ENCODE data around the gene MRPL4. TPM values are rescaled to one million over a fixed set of nuclear protein-coding genes. Genes with fewer than 3 reads are reported as not detected.

Gene MRPL4
- total RNA-seq, 4 donors from 2014 or later, result 45.8 to 86.0 (median 51.9) TPM

GRCh38 chr19:10293637-10294367 is 41.8 kb downstream of the MRPL4 start:
- ATAC-seq, result no peak
- Histone ChIP-seq H3K27me3 (peaks cover 100% of the 10 kb centered on the region), H3K27ac (no peak overlapping the region), H3K4me3 (no peak overlapping the region), H3K4me1 (peaks cover 0 to 77% (median 48%) of the 10 kb centered on the region in 3 donors), H3K9me3 (no peaks in the 10 kb centered on the region), H3K36me3 (no peaks in the 10 kb centered on the region)
- WGBS, 2 donors (ENCODE audit: low coverage in 1 of 2), result 13% methylated on average over 3 of the region's 49 CpGs; no CpG with 5 or more reads in 1 of the 2 donors
- TF ChIP-seq, protein P1, sequence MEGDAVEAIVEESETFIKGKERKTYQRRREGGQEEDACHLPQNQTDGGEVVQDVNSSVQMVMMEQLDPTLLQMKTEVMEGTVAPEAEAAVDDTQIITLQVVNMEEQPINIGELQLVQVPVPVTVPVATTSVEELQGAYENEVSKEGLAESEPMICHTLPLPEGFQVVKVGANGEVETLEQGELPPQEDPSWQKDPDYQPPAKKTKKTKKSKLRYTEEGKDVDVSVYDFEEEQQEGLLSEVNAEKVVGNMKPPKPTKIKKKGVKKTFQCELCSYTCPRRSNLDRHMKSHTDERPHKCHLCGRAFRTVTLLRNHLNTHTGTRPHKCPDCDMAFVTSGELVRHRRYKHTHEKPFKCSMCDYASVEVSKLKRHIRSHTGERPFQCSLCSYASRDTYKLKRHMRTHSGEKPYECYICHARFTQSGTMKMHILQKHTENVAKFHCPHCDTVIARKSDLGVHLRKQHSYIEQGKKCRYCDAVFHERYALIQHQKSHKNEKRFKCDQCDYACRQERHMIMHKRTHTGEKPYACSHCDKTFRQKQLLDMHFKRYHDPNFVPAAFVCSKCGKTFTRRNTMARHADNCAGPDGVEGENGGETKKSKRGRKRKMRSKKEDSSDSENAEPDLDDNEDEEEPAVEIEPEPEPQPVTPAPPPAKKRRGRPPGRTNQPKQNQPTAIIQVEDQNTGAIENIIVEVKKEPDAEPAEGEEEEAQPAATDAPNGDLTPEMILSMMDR (IDR thresholded peaks at IDR 0.05), result no peak
- TF ChIP-seq EP300 (IDR thresholded peaks at IDR 0.05) (no peak), POLR2AphosphoS5 (IDR thresholded peaks at IDR 0.05) (no peak), POLR2A (IDR thresholded peaks at IDR 0.05) (no peak)

- no peak for TF ChIP-seq EP300 (IDR thresholded peaks at IDR 0.05)
- TF ChIP-seq, protein P1 (IDR thresholded peaks at IDR 0.05), result no peak
- no peak for TF ChIP-seq POLR2AphosphoS5 (IDR thresholded peaks at IDR 0.05)
- TF ChIP-seq POLR2A (IDR thresholded peaks at IDR 0.05), result no peak
- no peak for ATAC-seq
- H3K9me3 ChIP-seq, result no peaks in the 10 kb centered on the region
- H3K4me1 ChIP-seq, result peaks cover 0 to 72% (median 42%) of the 10 kb centered on the region in 3 donors
- H3K27ac ChIP-seq, result no peak overlapping the region
- no peaks in the 10 kb centered on the region for H3K36me3 ChIP-seq
- H3K4me3 ChIP-seq, result no peak overlapping the region
- peaks cover 99% of the 10 kb centered on the region for H3K27me3 ChIP-seq
- WGBS, 2 donors (ENCODE audit: low coverage in 1 of 2), result 0% methylated on average over 2 of the region's 25 CpGs; no CpG with 5 or more reads in 1 of the 2 donors
These were observed 42.3 kb downstream of the MRPL4 start for GRCh38 chr19:10294368-10294697.

DNA sequence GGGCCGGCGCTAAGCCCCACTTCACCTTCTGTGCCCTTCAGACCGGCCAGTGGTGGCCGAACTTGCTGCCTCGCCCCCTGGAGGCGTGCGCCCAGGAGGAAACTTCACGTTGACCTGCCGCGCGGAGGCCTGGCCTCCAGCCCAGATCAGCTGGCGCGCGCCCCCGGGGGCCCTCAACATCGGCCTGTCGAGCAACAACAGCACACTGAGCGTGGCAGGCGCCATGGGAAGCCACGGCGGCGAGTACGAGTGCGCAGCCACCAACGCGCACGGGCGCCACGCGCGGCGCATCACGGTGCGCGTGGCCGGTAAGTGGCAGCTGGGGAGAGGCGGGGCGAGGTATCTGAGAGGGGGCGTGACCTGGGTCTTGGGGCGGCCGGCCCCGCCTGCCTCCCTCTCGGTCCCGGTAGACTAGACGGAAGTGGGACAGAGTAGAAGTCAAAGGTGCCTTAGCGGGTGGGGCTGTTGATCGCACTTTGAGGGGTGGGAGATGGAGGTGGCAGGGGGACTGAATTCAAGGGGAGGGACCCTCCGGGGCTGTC is 43.4 kb downstream of the MRPL4 start:
- peak overlapping the region in 1 of 2 donors; percentile 32 for H3K4me3 ChIP-seq
- H3K27ac ChIP-seq, result no peak overlapping the region
- H3K27me3 ChIP-seq, result peaks cover 99% of the 10 kb centered on the region
- TF ChIP-seq POLR2A (IDR thresholded peaks at IDR 0.05) (no peak), EP300 (IDR thresholded peaks at IDR 0.05) (no peak), POLR2AphosphoS5 (IDR thresholded peaks at IDR 0.05) (no peak)
- TF ChIP-seq, protein P1 (IDR thresholded peaks at IDR 0.05), result no peak
- WGBS, 2 donors (ENCODE audit: low coverage in 1 of 2), result 0% methylated on average over 1 to 6 of the region's 48 CpGs
- no peaks in the 10 kb centered on the region for H3K9me3 ChIP-seq
- H3K36me3 ChIP-seq, result no peaks in the 10 kb centered on the region
- ATAC-seq, result no peak
- peaks cover 0 to 61% (median 32%) of the 10 kb centered on the region in 3 donors for H3K4me1 ChIP-seq

DNA sequence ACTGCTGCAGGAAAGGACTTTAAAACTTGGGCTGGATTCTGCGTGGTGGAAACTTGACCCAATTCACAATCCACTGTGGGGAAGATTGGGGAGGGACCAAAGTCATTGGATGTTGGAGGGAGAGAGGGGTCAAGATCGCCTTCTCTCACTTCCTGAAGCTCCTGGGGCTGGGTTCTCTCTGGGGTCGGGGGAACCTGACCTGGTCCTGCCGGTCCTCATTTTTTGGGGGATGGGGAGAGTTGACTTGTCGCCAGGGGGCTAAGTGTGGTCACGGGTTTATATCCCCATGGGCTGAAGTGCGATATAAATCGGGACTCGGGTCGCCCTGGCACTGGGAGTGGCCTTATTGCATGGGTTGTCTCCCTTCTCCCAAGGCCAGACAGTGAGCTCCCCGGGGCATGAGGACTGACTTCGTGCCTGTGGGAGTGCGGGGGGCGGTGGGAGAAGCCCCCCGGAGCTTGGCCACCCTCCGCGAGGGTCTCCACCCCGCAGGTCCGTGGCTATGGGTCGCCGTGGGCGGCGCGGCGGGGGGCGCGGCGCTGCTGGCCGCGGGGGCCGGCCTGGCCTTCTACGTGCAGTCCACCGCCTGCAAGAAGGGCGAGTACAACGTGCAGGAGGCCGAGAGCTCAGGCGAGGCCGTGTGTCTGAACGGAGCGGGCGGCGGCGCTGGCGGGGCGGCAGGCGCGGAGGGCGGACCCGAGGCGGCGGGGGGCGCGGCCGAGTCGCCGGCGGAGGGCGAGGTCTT is 44.0 kb downstream of the MRPL4 start:
- H3K27ac ChIP-seq, result no peak overlapping the region
- ATAC-seq, result no peak
- H3K4me3 ChIP-seq, result peak overlapping the region in 1 of 2 donors; percentile 32
- no peaks in the 10 kb centered on the region for H3K36me3 ChIP-seq
- peaks cover 0 to 55% (median 26%) of the 10 kb centered on the region in 3 donors for H3K4me1 ChIP-seq
- WGBS, 2 donors (ENCODE audit: low coverage in 1 of 2), result 0% methylated on average over 1 to 5 of the region's 58 CpGs
- H3K27me3 ChIP-seq, result peaks cover 97% of the 10 kb centered on the region
- TF ChIP-seq, protein P1 (IDR thresholded peaks at IDR 0.05), result no peak
- TF ChIP-seq POLR2AphosphoS5 (IDR thresholded peaks at IDR 0.05) (no peak), EP300 (IDR thresholded peaks at IDR 0.05) (no peak), POLR2A (IDR thresholded peaks at IDR 0.05) (no peak)
- H3K9me3 ChIP-seq, result no peaks in the 10 kb centered on the region
